ENCODE measurements around the gene ETNK2.
A peak's percentile ranks its signal among the peaks of the same experiment; 100 is the strongest.

Gene ETNK2

DNA sequence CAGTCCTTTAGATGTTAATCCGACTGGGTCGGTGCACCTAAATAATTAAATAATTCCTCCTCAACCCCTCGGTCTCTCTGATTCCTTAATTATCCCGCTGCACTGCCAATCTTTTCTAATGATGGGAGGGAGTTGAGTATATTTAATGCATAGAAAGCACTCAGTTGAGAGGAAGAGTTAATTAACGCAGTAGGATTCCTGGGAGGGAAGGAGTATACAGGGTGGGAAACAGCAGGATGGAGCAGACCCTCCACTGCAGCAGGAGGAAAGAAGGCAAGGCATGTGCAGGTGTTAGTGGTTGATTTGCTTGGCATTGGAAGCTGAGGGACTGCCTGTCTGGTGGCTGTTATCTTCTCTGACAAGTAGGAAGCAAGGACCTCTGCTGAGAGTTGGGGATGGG is 24.2 kb upstream of the ETNK2 start:
- DNase-seq, result no peak

- DNase-seq, result no peak
Observed at GRCh38 chr1:204174958-204175357, 23.1 kb upstream of the ETNK2 start.

DNA sequence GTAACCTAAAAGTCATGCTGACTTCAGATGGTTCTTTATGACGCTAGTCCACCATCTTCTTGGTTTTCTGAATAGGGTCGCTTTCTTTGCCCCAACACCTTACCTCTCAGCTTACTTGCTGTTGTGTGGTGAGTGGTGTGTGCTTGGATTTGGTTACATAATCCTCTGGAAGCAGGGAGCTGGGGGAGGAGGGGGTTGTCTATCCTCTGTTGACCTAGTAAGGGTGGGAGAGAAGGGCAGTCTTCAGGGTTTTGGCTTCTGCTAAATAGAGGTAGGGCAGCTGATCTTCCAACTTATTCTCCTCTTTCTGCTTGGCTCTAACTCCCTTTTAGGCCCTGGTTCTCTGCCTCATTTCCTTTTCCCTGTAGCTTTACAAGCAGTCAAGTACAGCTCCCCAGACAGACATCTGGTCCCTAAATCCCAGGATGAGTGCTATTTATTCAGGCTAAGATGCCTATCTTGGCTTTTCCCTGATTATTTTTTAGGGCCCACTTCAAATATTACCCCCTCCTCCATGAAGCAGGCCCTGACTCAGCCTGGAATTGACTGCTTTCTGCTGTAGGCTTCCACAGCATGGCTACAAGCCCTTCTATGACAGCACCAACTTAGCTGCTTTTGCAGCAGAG is 20.7 kb upstream of the ETNK2 start:
- no peak for DNase-seq

GRCh38 chr1:204171751-204172178 is 19.9 kb upstream of the ETNK2 start:
- DNase-seq, result no peak

- DNase-seq, result no peak
Observed at GRCh38 chr1:204170494-204171155, 18.8 kb upstream of the ETNK2 start.

GRCh38 chr1:204169858-204170257 is 18.0 kb upstream of the ETNK2 start:
- no peak for DNase-seq

DNA sequence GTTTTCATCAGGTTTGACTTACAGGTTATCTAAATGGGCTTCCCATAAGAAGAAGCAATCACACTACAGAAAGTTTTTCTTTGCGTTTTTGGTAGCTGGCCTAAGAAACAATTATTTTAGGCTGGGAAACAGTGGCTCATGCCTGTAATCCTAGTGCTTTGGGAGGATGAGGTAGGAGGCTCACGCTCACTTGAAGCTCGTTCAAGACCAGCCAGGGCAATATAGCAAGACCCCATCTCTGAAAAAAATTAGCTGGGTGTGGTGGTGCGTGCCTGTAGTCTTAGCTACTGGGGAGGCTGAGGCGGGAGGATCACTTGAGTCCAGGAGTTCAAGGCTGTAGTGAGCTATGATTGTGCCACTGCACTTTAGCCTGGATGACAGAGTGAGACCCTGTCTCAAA is 15.9 kb upstream of the ETNK2 start:
- no peak for DNase-seq

- DNase-seq, result no peak
Observed at GRCh38 chr1:204166219-204166618, 14.4 kb upstream of the ETNK2 start, which contains the start of gene REN. Gene REN, minus strand, starts transcription at chr1:204166337. Its CDS starts 44 bp downstream, at chr1:204166293.

GRCh38 chr1:204162494-204163074 is 10.7 kb upstream of the ETNK2 start:
- peak; percentile 43 to 70 (median 58) for DNase-seq

- no peak for DNase-seq
Observed at GRCh38 chr1:204161609-204162493, 10.0 kb upstream of the ETNK2 start.

GRCh38 chr1:204157962-204158361 is 6.1 kb upstream of the ETNK2 start:
- no peak for DNase-seq

GRCh38 chr1:204155881-204156280 is 4.0 kb upstream of the ETNK2 start:
- DNase-seq, result no peak

GRCh38 chr1:204154568-204155255 is 2.9 kb upstream of the ETNK2 start:
- no peak for DNase-seq

DNA sequence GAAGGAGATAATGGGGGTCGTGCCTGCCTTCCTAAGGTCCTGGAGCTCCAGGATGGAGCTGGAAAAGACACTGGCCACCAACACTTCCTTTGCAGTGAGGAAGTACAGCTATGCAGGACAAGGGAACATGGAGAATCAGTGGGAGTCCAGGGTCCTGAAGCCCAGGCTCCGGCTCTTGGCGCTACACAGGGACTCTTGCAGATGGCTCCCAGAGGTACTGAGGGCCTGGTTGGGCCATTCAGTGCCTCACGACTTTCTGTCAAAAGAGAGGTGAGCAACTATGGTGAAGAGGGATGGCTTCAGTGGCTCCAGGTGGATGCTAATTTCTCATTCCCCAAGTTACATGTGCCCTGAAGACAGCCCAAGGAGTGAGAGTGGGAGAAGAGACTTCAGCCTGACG is 1.8 kb upstream of the ETNK2 start:
- no peak for DNase-seq

DNA sequence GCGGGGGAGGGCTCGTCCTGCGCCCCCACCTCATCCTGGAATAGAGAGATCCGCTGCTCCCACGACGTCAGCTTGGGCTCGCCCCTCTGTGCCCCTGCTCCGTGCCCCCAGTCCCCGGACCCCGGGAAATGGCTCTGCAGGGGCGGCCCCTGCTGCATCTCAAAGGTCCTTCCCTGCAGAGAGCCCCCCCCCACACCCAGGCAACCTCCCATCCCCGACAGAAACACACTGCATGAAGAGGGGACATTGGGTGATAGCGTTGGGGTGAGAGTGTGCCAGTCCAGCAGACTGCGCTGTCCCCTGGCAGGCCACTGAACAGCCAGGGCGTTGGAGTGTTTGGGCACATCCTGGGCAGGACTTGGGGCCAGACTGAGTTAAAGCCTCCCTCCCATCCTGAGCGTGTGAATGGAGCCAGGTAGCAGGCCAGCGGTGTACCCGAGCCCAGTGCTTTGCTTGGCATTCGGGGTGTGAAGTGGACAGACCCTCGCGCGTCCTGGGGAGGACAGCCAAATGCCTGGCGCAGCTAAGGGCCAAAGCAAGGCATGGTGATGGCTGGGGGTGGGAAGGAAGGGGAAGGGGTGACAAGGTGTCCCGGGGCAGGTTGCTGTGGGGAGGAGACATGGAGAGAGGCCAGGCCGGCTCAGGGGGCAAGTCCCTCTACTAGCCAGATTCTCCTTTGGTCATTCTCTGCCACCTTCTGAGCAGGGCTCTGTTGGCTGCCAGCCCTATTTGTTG is 633 bp upstream of the ETNK2 start:
- DNase-seq, result no peak

DNA sequence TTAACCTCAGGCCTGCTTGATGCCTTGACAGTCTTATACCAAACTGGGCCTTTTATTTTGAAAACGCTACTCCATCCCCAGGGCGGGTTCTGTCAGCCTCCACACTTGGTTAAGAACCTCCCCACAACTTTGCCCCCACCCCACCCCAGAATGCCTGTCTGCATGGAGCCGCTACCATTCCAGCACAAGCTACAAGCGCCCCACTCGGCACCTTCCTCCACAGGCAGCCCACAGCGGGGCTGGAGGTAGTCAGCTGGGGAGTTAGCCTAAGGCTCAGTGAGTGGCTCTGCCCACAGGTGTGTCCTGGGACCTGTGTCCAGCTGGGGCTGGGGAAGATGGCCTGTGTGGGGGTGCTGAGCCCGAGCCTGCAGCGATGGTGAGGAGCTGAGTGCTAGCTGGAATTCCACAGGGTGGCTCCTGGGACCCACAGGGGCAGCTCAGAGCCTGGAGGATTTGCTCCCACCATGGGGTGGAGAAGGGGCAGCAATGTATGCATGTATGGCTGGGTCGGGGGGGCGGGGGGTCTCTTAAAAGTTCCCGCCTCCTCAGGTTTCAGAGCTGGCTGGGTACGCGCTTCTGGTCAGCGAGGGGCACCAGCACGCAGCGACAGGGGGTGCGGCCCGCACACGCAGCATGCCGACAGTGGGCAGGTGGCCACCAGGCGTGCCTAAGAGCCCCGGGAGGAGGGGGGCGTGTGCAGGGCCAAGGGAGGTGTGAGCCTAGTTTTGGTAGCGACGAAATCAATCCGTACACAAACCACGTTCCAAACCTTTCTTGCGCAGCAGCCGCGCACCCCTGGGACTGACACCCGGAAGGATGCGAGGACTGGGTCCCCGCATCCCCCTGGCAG is 917 bp downstream of the ETNK2 start:
- no peak for DNase-seq

GRCh38 chr1:204149635-204150565 is 1.9 kb downstream of the ETNK2 start:
- DNase-seq, result no peak

- no peak for DNase-seq
Observed at GRCh38 chr1:204149107-204149506, 2.7 kb downstream of the ETNK2 start.

Measured in T-helper 1 cell (primary cell).